GM18508 (cell line): ENCODE measurements around the gene GATA6.

ENCODE experiments used
- ATAC-seq: cut with Tn5 transposase; IDR thresholded peaks from one replicate; pipeline ENCODE4 v1.9.1; 2021; ENCODE audit warnings: moderate number of reproducible peaks; ENCODE audit not compliant: insufficient read depth, unreplicated experiment

GATA6 gene

DNA sequence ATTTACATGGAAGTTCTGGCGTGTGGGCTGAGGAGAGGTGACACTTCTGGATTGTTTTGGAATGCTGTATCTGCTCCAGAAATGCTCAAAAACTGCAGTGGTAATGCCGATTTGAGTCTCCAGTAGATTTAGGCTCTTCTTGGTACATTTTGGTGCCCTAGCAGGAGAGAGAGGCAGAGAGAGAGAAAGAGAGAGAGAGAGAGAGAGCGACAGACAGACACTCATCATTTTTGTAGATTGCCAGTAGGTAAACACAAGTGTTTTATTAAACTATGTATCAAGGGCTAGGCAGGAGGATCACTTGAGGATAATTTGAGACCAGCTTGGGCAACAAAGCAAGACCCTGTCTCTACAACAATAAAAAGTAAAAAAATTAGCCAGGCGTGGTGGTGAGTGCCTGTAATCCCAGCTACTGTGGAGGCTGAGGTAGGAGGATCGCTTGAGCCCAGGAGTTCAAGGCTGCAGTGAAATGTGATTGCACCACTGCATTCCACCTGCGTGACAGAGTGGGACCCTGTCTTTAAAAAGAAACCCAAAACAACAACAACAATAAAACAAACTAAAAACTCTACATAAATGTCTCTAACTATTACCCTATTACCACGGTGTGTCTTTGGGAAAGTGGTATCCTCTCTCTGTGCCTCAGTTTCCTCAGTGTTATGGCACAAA, 60.2 kb downstream of the GATA6 start:
- ATAC-seq = no peak

GRCh38 chr18:22230471-22230945, 61.1 kb downstream of the GATA6 start:
- no peak for ATAC-seq

- no peak for ATAC-seq
These were observed 63.9 kb downstream of the GATA6 start for GRCh38 chr18:22233266-22233665.

DNA sequence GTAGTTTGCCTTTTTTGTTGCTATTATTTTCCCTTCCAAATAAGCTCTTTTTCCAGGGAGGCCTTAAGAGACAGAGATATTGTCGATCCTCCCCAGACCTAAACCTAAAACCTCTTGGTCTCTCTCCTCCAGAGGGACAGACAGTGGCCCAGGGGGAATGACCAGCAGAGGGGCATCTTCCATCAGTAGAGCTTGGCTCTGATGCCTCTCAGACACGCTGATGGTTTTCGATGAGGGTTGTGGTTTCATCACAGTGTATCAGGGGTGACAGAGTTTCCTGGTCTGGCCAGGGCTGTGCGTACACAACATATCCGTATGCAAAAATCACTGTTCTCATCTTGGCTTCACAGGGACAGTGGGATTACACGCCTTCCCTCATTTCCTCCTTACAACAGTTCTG, 68.6 kb downstream of the GATA6 start:
- no peak for ATAC-seq

DNA sequence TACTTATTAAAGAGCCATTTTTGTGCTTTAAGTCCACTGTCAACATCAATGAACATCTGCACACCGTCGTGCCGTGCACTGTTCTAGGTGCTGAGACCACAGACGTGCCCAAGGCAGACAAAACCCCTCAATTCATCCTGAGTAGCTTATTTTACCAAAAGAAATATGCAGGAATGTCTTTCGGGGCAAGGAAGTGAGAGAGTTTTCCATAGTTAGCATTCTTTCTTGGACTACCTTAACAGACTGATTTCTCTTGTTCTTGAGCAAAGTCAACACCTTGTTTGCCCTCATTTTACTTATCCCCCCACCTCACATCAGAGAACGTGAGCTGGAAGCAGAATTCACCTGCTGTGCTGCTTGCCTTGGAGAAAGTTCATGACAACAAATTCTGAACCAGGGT, 69.3 kb downstream of the GATA6 start:
- ATAC-seq = no peak

- no peak for ATAC-seq
These were observed 72.6 kb downstream of the GATA6 start for GRCh38 chr18:22241921-22242361.

DNA sequence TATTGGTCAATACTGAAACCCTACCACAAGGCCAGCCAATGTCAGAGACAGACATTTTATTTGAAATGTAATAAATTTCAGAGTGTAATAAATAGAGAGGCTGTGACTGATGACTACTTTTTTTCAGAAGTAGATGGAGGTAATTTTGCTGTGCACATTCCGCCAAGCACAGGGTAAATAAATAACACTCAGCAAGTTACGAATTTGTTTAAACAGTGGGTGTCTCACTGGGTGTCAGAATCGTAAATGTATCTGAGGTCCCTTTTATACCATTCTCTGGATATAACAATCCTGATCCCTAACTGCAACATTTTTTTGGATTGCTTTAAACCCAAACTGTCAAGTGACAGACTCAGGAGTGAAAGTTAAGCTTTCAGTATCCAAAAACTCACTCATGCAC, 74.1 kb downstream of the GATA6 start:
- ATAC-seq = no peak

GRCh38 chr18:22250026-22250425, 80.6 kb downstream of the GATA6 start:
- ATAC-seq = no peak

DNA sequence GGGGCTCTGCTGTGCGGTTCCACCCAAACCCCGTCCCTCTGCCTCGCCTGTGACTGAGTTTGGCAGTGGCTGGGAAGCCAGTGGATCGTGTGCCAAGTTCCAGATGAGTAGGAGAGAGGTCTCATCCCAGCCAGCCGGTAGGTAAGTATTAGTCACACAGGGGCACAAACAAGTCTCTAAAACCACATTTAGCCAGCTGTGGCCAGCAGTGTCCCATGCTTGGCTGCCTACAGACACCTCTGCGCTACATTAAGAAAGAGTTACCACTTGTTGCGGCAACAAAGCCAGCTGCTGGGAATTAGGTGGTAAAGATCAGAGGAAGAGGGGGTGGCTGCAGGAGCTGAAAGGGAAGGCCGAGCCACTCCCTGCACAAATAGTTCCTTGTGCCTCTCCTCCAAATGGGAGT, 81.2 kb downstream of the GATA6 start:
- no peak for ATAC-seq
